ENCODE results near the gene EPG5. TPM values are rescaled to one million over a fixed set of nuclear protein-coding genes. Genes with fewer than 3 reads are reported as not detected.
"Not testable (repeated sequence)": the region's sequence is repeated elsewhere in the genome, so short reads cannot be mapped to it uniquely, and the experiment has no call there.

The EPG5 gene, protein sequence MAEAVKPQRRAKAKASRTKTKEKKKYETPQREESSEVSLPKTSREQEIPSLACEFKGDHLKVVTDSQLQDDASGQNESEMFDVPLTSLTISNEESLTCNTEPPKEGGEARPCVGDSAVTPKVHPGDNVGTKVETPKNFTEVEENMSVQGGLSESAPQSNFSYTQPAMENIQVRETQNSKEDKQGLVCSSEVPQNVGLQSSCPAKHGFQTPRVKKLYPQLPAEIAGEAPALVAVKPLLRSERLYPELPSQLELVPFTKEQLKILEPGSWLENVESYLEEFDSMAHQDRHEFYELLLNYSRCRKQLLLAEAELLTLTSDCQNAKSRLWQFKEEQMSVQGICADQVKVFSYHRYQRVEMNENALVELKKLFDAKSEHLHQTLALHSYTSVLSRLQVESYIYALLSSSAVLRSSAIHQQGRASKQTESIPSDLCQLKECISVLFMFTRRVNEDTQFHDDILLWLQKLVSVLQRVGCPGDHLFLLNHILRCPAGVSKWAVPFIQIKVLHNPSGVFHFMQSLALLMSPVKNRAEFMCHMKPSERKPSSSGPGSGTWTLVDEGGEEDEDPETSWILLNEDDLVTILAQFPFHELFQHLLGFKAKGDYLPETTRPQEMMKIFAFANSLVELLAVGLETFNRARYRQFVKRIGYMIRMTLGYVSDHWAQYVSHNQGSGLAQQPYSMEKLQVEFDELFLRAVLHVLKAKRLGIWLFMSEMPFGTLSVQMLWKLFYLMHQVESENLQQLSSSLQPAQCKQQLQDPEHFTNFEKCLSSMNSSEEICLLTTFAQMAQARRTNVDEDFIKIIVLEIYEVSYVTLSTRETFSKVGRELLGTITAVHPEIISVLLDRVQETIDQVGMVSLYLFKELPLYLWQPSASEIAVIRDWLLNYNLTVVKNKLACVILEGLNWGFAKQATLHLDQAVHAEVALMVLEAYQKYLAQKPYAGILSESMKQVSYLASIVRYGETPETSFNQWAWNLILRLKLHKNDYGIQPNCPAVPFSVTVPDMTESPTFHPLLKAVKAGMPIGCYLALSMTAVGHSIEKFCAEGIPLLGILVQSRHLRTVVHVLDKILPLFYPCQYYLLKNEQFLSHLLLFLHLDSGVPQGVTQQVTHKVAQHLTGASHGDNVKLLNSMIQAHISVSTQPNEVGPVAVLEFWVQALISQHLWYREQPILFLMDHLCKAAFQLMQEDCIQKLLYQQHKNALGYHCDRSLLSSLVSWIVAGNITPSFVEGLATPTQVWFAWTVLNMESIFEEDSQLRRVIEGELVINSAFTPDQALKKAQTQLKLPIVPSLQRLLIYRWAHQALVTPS (N-terminal part only)
- polyA plus RNA-seq (ENCODE audit: insufficient read length), result 12.6 TPM

DNA sequence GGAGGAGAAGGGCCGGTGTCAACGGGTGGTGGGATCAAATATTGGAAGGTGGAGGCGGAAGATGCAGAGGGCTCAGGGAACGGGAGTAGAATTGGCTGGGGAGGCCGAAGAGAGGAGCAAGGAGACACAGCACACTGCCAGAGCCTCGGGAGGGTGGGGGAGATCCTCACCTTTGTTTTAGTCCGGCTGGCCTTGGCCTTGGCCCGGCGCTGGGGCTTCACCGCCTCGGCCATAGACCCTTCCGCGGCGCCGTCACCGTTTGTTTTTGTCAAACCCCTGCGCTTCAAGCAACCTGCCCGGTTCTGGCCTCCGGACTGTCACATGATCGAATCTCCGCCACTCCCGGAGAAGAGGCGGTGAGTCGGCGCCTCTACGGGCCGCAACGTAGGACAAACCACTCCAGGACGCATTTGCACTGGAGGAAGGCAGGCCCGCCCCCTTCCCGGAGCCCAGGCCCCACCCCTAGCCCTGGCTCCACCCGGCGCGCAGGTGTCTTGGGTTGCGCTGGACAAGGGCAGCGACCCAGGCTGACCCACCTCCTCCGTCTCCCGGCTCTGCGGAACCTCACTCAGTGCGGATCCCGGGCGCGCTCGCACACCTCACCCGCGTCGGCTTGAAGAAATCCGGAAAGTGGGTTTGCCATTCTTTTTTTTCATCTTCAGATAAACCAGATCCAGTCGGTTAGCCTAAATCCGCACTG lies at the start of gene EPG5:
EPG5 (minus strand) TSS at position 323 of the 700 bp plus-strand sequence; CDS start at position 233, 90 bp downstream.
- peak; percentile 94 for DNase-seq

DNA sequence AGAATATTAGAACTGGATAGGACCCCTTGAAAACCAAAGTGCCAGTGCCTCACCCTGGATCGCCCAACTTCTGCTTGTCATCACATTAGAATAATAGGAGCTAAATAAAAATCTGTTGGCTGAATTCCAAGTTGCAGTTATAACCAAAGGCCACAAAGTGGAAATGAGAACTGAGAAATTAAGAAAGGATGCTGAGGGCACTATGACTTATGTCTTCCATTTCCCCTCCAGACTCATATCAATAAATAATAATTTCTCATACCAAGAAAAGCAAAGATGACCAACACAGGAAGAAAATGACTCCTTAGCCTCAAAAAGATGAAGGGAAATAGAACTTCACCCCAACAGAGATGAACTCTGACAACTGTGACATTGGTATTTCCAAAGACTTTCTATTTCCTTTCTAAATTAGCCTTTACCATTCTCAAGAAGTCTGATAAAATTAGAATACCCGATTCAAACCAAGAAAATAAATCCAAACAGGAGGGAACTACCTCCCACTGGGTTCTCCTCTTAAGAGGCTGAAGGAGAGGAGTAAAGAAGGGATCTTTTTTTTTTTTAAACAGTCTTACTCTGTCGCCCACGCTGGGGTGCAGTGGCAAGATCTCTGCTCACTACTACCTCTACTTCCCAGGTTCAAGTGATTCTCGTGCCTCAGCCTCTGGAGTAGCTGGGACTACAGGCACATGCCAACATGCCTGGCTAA lies 46.5 kb upstream of the EPG5 start:
- DNase-seq, result no peak

DNA sequence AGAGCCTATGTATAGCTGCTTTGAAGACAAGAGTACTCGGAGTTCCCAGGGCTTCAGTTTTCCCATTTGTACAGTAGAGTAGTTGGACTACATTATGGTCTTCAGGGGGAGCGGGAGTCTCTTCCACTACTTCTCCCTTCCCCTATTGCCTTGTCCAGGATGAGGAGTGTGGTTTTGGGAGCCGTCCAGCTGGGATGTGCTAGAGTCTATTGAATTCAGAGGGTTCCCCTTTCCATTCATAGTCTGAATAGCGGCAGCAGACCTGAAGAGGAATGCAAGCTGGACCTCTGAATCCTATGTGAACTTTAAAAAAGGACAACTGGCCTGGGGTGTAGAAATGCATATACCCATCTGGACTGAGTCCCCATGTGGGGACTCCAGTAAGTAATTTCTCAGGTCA lies 43.5 kb upstream of the EPG5 start:
- DNase-seq, result no peak

DNA sequence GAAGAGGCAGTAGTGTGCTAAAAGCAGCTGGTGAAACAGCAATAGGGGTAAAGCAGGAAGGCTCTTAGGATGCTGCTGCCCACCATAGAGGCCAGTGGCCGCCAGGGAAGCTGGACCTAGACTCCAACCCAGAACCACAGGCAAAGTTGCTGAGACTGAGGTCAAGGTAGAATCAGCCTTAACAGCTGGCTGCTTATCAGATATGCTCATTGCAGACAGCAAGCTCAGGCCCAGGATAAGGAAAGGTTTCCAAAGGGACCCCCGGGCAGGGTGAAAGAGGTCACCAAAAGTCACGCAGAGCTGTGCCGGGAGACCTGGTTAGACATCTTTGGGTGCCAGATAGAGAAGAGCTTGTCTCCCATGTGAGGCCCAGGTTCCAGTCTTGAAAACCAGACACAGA lies 42.9 kb upstream of the EPG5 start:
- no peak for DNase-seq

DNA sequence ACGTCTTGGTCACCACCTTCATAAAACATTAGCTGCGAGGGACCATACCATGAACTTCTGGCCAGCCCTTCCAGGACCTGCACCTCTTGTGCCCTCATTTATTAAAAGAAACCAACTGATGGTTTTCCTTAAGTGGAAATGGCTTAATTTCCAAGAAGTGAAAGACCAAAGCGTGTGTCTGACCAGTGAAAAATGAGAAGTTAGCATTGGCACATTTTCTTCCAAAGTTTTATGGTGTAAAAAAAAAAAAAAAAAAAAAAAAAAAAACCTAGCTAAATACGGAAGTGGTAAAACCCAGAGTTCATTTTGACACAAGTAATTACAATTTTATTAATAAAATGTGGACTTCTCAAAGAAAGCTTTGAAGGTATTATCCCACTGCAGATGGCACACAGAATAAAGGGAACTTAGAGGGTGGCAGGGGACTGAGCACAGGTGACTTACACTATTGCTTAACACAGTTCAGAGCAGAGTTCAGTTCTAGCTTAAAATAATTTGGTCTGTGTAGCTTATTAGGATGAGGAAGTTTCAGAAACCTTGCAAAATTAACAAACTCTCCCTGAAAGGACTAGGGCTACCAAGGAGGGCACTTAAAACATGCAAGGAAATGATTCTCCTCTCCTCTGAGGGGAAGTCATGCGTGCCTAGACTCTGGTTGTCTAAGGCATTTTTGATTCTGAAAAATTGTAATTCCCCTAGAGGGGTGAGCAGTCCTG lies 42.2 kb upstream of the EPG5 start:
- no peak for DNase-seq

DNA sequence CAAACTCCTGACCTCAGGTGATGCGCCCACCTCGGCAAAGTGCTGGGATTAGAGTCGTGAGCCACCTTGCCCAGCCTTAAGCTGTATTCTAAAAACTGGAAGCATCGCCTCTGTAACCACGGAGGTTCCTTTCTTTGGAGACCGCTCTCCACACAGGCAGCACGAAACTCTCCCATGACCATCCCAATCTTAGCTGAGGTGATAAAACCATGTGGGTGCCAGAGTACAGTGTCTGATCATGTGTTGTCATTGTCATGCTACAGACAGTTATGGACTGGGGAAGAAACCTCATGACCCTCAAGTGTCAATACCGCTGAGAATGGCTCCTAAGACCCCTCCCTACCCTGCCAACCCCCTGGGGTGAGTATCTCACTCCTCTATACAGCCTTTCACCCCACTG lies 41.4 kb upstream of the EPG5 start:
- DNase-seq, result no peak

DNA sequence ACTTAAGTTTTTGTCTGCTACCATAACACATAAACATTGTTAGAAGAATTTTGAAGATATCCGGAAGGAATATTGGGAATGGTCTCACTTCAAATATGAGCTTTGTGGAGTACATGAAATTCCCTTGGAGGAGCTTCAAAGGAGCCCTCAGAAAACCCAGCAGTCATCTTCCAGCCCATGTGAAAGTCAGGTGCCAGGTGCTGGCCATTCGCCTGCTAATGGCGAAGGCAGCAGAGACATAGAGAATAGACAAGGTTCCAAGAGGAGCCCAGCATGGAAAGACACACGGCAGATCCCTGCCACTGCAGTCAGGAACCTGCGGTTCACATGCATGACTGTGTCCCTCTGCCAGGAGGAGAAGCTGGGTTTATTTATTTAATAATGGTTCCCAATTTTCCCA lies 40.0 kb upstream of the EPG5 start:
- no peak for DNase-seq

DNA sequence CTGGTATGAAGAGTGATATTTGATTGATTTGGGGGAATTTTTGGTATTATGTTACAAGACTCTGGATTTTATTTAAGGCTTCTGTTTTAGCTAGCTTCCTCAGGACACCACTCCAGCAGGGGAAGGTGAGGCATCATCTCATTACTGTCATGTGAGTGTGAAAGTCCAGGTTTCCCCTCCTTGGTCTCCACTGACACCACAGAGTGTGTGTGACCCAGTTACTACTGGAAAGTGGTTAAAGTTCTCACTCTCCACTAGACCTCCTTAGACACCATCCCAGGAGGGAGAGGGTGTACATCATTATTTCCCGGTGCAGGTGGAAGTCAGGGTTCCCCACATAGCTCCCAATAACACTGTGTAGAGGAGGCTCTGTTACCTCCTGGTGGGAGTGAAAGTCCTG lies 35.8 kb upstream of the EPG5 start:
- no peak for DNase-seq

DNA sequence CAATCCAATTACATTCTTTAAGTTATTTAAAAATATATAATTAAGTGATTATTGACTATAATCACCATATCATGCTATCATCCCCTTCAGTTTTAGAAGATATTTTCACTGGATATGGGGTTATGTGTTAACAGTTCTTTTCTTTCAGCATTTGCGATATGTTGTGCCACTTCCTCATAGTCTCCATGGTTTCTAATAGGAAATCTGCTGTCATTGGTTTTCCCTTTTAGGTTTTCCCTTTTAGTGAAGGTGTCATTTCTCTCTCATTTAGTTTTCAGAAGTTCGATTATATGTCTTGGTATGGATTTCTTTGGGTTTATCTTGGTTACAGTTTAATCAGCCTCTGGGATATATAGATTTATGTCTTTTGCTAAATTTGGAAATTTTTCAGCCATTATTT lies 34.8 kb upstream of the EPG5 start:
- no peak for DNase-seq

DNA sequence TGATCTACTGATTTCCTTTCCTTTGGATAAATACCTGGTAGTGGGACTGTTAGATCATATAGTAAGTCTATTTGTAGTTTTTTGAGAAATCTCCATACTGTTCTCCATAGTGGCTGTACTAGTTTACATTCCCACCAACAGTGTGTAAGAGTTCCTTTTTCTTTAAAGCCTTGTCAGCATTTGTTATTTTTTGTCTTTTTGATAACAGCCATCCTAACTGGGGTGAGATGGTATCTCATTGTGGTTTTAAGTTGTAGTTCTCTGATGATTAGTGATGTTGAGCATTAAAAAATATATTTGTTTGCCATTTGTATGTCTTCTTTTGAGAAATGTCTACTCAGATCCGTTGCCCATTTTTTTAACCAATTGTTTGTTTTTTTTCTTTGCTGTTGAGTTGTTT lies 33.9 kb upstream of the EPG5 start:
- no peak for DNase-seq

DNA sequence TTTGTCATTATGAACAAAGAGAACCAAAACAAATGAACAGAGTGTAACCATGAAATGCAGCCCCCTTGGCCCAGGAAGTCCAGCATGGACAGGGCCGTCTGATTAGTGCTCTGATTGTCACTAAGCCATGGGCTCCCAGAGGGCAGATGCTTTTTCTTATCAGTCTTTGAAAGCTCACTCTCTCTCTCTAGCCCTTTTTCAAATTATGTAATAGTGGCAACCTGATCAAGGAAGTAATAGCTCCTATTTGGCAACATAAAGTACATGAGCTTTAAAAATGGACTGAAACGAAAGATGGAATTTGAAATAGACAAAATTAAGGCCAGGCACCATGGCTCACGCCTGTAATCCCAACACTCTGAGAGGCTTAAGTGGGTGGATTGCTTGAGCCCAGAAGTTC lies 32.4 kb upstream of the EPG5 start:
- no peak for DNase-seq

DNA sequence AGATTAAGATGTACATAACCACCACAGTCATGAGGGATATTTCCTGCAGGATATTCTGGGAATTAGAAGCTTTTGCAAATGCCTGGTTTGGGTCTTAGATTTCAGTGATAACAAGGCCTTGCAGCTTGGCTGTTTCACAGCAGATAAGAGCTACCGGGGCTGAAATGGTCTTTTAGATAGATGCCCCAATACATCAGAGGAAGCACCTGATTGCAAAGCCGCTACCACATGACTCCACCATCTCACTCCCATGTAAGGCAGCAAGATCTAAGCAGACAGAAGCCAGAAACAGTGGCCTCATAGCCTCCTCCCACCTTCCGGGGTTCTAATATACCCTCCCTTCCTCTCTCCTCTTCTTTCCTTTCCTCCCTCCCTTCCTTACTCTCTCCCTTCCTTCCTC lies 31.1 kb upstream of the EPG5 start:
- no peak for DNase-seq

DNA sequence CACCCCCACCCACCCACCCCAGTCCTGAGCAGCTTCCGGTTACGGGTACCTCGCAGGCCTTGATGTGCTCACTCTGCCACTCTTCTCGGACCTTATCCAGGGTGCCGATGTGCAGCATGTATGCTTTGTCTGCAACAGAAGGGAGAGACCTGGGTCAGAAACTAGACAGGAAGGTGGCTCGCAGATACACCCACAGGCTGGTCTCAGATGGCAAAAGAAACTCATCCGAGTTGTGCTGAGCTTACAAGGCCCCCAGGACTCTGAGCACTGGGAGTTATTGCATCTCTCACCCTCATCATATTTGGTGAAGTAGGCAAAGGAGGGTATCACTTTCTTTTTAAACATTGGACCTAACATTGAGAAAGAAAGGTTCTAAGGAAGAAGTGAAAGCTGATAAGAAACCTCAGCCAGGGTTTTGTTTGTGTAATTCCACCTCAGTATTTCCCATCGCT lies 30.6 kb upstream of the EPG5 start:
- DNase-seq, result no peak

DNA sequence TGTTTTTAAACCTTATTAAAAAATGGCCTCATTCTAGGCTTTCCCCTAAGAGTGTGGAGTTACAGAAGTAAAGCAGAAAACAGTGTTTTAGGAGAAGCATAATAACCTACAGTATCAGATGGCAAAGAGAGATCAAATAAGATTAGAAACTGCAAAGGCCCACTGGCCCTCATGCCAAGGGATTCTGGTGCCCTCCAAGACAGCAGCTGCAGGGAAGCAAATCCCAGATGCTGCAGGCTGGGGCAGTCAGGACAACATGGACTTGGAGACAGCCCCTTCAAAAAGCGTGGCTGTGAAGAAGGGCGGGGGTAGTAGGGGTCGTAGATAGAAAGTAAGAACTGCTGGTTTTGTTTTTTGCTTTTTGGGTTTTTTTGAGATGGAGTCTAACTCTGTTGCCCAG lies 28.3 kb upstream of the EPG5 start:
- no peak for DNase-seq

DNA sequence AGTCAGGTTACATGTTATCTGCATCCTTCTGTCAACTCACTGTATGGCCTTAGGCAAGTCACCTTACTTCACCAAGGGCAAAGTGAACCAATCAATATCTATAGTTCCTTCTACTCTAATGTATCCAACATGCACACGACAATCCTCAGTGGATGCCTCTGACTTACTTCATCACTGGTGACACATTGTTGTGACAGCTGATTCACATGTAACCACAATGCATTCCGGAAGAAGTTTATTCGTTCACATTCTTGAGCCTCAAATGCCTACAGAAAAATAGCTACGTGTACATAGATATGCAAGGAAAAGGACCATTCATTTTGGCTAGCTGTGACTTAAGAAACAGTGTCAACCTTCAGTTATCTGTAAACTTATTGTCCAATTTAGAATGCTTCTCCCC lies 26.3 kb upstream of the EPG5 start:
- DNase-seq, result no peak

DNA sequence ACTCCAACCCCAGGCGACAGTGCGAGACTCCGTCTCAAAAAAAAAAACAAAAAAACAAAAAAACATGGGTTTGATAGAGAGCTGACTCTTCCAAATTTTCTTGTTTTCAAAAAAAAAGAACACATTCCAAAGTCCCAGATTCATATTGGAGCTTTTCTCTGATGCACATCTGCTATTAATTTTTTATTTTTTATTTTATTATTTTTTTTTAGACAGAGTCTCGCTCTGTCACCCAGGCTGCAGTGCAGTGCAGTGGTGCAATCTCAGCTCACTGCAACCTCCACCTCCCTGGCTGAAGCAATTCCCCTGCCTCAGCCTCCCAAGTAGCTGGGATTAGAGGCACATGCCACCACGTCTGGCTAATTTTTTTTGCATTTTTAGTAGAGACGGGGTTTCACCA lies 25.4 kb upstream of the EPG5 start:
- not testable (repeated sequence) for DNase-seq

DNA sequence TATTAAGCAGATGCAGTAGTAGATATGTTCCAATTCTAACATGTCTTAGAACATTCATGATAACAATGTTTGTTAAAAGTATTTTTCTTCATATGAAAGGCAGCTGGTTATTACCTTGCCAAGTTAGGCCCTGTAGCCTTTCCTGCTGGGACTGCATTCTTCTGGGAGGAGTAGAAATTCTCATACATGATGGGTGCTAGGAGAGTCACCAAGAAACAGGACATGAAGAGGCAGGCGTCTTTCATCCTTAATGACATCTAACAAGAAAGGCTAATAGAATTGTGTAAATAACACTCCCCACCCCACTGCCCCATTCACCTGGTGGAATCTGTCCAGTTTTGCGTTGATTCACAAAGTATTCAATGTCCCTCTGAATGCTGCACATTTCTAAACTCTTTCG lies 24.7 kb upstream of the EPG5 start:
- no peak for DNase-seq

DNA sequence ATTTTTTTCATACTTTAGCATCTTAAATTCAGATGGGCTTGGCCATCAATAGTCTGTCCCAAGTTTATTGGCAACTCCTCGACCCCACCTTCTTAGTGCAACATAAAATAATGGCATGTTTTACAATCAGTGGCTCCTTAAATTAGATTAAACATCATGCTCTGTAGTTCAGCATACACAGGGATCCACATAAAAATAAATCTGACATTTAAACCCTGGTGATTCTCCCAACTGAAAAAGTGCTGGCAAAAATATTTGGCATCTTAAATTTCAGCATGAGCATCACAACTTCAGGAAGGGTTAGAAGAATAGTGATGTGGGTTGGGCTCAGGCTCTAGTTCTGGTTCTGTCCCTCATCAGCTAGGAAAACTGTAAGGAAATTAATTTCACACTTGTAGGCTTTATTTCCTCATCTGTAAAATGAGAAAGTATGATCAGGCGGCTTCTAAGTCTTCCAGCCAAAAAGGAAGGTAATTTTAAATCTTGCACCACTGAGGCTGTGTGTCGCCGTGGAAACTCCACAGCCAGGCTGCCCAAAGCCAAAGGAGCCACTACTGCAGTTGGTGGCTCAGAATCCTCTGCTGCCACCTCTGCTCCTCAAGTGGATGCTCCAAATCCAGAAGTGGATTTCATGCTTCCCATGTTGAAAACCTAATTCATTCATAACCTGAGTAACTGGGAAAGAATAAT lies 17.6 kb upstream of the EPG5 start:
- DNase-seq, result no peak

DNA sequence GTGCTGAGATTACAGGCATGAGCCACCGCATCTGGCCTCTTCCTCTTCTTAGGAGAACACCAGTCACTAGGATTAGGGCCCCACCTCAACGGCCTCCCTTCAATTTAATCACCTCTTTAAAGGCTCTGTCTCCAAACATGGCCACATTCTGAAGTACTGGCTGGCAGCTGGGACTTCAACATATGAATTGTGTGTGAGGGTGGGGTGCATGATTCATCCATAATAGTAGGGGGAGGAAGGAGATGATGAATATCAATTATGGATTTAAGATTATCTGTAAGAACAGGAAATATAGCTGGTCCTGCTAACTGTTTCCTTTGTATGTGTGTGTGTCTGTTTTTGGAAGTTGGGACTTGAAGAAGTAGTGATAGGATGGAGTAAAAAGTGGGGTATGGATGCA lies 14.7 kb upstream of the EPG5 start:
- DNase-seq, result no peak

DNA sequence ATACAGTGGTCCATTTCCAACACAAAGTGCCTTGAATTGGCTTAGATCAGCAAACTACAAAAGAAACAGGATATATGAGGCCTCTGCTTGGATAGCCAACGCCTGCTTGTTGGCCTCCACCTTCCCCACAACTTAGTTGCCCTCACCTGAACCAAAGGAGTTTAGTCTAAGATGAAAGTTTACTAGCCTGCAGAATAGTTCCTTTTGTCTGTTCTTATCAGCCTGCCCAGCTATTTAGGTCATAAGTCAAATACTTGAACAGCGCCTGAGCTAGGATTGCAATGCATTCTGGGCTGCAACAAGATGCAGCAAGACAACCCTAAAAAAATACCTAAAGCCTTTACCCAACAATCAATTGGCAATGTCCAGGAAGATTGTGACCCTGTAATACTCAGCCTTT lies 13.1 kb upstream of the EPG5 start:
- no peak for DNase-seq
